ENCODE results near the gene PLCB4.

Gene PLCB4

DNA sequence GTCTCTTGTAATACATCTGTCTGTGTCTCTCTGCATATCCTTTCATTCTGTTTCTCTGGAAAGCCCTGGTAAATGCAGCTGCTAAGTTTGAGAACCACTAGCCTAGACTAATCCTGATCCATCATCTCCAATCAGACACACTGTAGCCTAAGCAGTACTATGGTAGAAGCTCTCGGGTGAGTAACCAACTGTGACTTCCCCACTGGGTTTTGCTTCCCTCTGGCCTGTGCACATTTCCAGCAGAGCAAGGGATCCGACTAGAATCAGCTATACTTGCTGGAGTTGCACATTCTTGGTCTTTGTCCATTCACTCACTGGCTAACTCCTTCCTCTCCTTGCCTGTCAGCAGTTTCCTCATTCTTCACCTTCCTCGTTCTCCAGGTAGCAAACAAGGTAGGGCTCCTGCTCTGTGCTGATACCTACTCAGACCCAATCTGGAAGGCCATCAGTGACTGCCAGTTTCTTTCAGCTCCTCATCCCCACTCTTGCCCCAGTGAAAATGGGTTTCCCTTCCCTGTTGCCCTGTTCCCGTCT is 184.2 kb downstream of the PLCB4 start:
- H3K9me3 ChIP-seq = no peaks in the 10 kb centered on the region
- in situ Hi-C loops (cut with MboI; ENCODE audit: low sequenced_read_pairs) = no loop called here
- no peaks in the 10 kb centered on the region for H3K36me3 ChIP-seq (replicated peaks)
- DNase-seq (ENCODE audit: low spot score in 2 of 2) = no peak
- H3K4me3 ChIP-seq = no peak overlapping the region
- H3K4me1 ChIP-seq = peaks cover 14% of the 10 kb centered on the region
- H3K27me3 ChIP-seq (ENCODE audit: low read depth) = no peaks in the 10 kb centered on the region

- in situ Hi-C loops (cut with MboI; ENCODE audit: low sequenced_read_pairs) = no loop called here
- Histone ChIP-seq H3K4me1 (peaks cover 14% of the 10 kb centered on the region), H3K9me3 (no peaks in the 10 kb centered on the region), H3K36me3 (replicated peaks) (no peaks in the 10 kb centered on the region), H3K4me3 (no peak overlapping the region), H3K27me3 (ENCODE audit: low read depth) (no peaks in the 10 kb centered on the region)
- peak; percentile 68 to 92 for DNase-seq (ENCODE audit: low spot score in 2 of 2)
These were observed 186.3 kb downstream of the PLCB4 start for GRCh38 chr20:9255171-9255570.

DNA sequence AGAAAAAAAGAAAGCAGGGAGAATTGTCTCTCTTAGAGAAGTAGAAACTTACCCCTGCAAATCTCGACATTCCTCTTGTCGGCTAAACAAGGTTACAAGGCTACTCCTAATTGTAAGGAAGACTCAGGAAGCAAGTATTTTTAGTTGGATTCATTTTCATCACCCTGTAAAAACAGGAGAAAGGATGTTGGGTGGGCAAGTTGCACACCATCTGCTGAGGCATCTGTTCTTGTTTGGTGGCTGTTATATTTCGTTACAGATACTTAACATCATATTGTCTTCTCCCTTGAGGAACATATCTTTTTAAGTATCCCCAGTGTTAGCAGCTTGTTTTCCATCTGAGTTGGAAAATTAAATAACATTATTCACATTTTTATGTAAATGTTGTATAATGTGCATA is 187.5 kb downstream of the PLCB4 start:
- Histone ChIP-seq H3K4me1 (peaks cover 14% of the 10 kb centered on the region), H3K27me3 (ENCODE audit: low read depth) (no peaks in the 10 kb centered on the region), H3K4me3 (no peak overlapping the region), H3K36me3 (replicated peaks) (no peaks in the 10 kb centered on the region), H3K9me3 (no peaks in the 10 kb centered on the region)
- in situ Hi-C loops (cut with MboI; ENCODE audit: low sequenced_read_pairs) = no loop called here
- no peak for DNase-seq (ENCODE audit: low spot score in 2 of 2)

DNA sequence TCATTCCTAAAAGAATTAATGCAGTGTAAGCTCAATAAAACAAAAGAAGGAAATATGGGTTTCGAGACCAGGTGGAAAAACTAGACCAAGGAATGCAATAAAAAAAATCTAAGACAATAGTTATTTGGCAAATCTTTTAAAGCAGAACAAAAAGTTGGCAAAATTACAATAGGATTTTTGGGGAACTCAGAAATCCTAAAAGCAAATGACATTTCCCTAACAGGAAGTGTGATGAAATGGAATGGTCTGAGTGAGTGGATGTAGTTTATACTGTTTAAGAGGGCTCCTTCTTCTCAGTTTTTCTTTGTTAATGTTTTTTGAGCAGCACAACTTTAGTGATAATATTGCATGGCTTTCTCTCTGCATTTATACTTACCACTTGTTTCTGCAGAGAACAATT is 190.0 kb downstream of the PLCB4 start:
- no peak overlapping the region for H3K4me3 ChIP-seq
- no peaks in the 10 kb centered on the region for H3K9me3 ChIP-seq
- H3K36me3 ChIP-seq (replicated peaks) = no peaks in the 10 kb centered on the region
- no peaks in the 10 kb centered on the region for H3K27me3 ChIP-seq (ENCODE audit: low read depth)
- no peak for DNase-seq (ENCODE audit: low spot score in 2 of 2)
- in situ Hi-C loops (cut with MboI; ENCODE audit: low sequenced_read_pairs) = no loop called here
- peaks cover 14% of the 10 kb centered on the region for H3K4me1 ChIP-seq

DNA sequence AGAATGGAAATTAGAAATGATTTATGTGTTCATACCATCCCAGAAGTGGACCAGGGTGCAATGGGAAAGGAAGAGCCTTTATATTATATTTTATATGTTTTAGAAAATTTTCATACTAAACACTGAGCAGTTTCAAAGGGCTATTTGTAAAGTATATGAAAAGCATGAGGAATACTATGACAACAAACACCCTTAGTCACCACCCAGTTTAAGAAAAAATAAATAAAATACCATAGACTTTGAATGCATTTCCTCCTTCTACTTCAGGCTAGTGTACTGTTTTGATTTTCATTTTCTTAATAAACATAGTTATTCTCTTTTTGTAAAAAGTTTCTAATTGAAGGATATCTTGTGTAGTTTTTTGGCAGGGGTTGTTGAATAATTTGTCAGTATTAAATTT is 191.1 kb downstream of the PLCB4 start:
- Histone ChIP-seq H3K27me3 (ENCODE audit: low read depth) (no peaks in the 10 kb centered on the region), H3K4me3 (no peak overlapping the region), H3K9me3 (no peaks in the 10 kb centered on the region), H3K4me1 (peaks cover 7% of the 10 kb centered on the region), H3K36me3 (replicated peaks) (no peaks in the 10 kb centered on the region)
- no peak for DNase-seq (ENCODE audit: low spot score in 2 of 2)
- in situ Hi-C loops (cut with MboI; ENCODE audit: low sequenced_read_pairs) = no loop called here

DNA sequence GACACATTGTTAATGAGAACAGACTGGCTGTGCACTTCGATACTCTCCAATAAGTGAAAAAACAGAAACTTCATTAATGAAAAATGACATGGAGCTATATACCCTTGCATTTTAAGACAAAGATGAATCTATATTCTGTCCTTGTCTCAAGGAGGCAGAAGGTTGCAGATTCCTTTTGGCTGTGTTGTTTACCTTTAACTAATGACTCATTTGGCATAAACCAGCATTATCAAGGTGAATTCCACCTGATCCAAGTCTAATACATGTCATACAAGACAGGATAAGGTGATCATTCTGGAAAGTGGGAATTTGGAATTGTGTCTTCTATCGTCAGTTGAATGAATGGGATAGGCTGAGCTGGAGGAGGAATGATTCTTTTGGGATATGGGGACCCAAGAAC is 192.9 kb downstream of the PLCB4 start:
- DNase-seq (ENCODE audit: low spot score in 2 of 2) = no peak
- no peaks in the 10 kb centered on the region for H3K27me3 ChIP-seq (ENCODE audit: low read depth)
- H3K4me3 ChIP-seq = no peak overlapping the region
- no peaks in the 10 kb centered on the region for H3K36me3 ChIP-seq (replicated peaks)
- H3K9me3 ChIP-seq = no peaks in the 10 kb centered on the region
- no peaks in the 10 kb centered on the region for H3K4me1 ChIP-seq
- in situ Hi-C loops (cut with MboI; ENCODE audit: low sequenced_read_pairs) = no loop called here

DNA sequence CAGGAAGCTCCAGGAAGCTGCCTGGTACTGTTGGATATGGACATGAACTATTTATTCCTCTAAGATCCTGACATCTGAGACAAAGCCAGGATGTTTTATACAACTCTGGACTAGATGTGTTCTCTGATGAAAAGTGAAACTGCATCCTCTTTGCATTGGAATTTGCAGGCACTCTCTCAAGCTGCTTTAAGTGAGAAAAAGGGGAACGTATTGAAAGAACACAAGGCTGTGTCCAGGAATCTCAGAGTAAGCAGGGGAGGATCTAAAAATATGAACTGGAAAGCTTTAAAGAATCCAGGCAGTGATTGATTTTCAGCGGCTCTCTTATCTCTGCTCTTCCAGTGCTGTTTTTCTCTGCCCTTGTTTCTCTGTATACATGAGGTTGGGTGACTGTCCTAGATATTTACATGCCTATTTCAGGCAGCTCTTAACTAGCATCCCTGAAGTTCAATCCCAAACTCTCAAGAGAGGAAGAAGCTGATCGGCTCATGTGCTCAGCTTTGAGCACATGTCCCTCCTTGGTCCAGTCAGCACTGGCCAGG is 193.8 kb downstream of the PLCB4 start:
- no peaks in the 10 kb centered on the region for H3K9me3 ChIP-seq
- DNase-seq (ENCODE audit: low spot score in 2 of 2) = no peak
- in situ Hi-C loops (cut with MboI; ENCODE audit: low sequenced_read_pairs) = no loop called here
- H3K36me3 ChIP-seq (replicated peaks) = no peaks in the 10 kb centered on the region
- no peaks in the 10 kb centered on the region for H3K4me1 ChIP-seq
- no peak overlapping the region for H3K4me3 ChIP-seq
- no peaks in the 10 kb centered on the region for H3K27me3 ChIP-seq (ENCODE audit: low read depth)

DNA sequence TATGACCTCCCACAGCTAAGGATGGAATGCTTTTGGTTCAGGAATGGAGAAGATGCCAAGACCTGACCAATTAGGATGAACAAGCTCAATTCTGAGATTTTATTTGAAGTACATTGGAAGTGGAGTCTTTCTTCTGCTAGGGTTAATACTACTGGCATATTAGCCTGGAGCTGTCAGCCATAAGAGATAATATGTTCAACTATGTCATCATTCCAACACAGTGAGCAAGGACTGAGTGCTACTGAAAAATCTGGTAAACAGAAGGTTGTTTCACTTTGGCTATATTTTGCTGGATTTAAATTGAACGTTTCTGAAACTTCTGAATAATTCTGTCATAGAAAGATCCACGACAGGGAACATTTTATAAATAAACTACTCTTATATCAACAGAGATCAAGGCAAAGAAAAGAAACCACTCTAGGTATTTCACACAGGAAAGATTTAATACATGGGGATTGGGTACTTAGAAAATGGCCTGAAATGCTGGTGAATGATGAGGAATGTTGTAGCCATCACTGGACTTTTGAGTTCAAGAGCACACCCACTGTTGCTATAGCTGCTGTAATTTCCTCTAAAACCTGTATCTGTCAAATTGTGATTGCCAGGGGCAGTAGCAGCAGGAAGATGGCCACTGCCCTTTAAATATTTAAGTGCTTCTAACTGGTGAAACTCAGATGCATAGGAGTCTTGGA is 200.5 kb downstream of the PLCB4 start:
- no peaks in the 10 kb centered on the region for H3K4me1 ChIP-seq
- H3K27me3 ChIP-seq (ENCODE audit: low read depth) = no peaks in the 10 kb centered on the region
- H3K9me3 ChIP-seq = no peaks in the 10 kb centered on the region
- H3K4me3 ChIP-seq = no peak overlapping the region
- no peak for DNase-seq (ENCODE audit: low spot score in 2 of 2)
- in situ Hi-C loops (cut with MboI; ENCODE audit: low sequenced_read_pairs) = no loop called here
- H3K36me3 ChIP-seq (replicated peaks) = no peaks in the 10 kb centered on the region; the same call in 1 of the 2 replicates

DNA sequence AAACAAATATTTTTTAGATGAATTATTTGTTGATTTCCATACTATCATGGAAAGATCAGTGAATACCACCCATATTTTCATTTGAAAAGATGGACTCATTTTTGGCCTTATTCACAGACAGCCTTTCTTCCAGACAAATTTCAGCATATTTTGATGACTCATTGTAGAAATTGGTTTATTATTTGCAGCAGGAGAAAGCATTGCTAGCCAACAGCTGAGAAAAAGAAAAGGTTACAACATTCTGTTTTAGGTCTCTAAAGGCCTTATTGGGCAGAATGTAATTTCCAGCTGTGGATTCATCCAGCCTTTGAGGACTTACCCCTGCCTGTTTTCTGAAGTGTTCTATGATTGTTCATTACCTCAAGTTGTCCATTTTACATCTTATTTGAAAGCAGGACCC is 201.9 kb downstream of the PLCB4 start:
- H3K4me3 ChIP-seq = no peak overlapping the region
- no peaks in the 10 kb centered on the region for H3K27me3 ChIP-seq (ENCODE audit: low read depth)
- DNase-seq (ENCODE audit: low spot score in 2 of 2) = no peak
- in situ Hi-C loops (cut with MboI; ENCODE audit: low sequenced_read_pairs) = no loop called here
- H3K4me1 ChIP-seq = no peaks in the 10 kb centered on the region
- H3K36me3 ChIP-seq (replicated peaks) = no peaks in the 10 kb centered on the region; the same call in 1 of the 2 replicates
- H3K9me3 ChIP-seq = no peaks in the 10 kb centered on the region; the same call in 1 of the 2 replicates

GRCh38 chr20:9276966-9277468 is 208.1 kb downstream of the PLCB4 start:
- H3K36me3 ChIP-seq (replicated peaks) = no peaks in the 10 kb centered on the region
- H3K27me3 ChIP-seq (ENCODE audit: low read depth) = no peaks in the 10 kb centered on the region
- H3K9me3 ChIP-seq = no peaks in the 10 kb centered on the region; the same call in 1 of the 2 replicates
- H3K4me1 ChIP-seq = no peaks in the 10 kb centered on the region
- DNase-seq (ENCODE audit: low spot score in 2 of 2) = no peak
- H3K4me3 ChIP-seq = no peak overlapping the region
- in situ Hi-C loops (cut with MboI; ENCODE audit: low sequenced_read_pairs) = no loop called here

DNA sequence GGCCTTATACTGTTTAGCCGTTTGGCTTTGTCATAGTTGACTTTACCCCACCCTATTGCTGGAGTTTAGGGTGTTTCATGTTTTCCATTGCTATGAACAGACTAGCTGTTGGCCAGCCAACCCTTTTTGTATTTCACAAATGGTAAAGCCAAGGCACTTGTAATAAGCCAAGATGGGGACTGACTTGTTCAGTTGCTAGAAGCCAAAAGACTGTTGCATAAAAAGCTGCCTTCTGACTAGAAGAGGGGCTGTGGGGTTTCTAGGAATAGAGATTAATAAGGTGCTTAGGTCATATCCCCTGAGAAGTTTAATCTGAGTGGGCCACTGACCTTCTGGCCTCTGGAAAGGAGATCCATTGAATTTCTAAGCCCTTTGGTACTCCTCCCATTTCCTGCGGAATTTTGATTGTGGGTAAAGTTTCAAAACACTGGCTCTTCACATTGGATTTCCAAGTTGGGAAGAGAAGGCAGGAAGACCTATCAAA is 211.1 kb downstream of the PLCB4 start:
- in situ Hi-C loops (cut with MboI; ENCODE audit: low sequenced_read_pairs) = no loop called here
- Histone ChIP-seq H3K4me1 (no peaks in the 10 kb centered on the region), H3K9me3 (no peaks in the 10 kb centered on the region), H3K4me3 (no peak overlapping the region), H3K36me3 (replicated peaks) (no peaks in the 10 kb centered on the region), H3K27me3 (ENCODE audit: low read depth) (no peaks in the 10 kb centered on the region)
- DNase-seq (ENCODE audit: low spot score in 2 of 2) = no peak

- in situ Hi-C loops (cut with MboI; ENCODE audit: low sequenced_read_pairs) = no loop called here
- H3K36me3 ChIP-seq (replicated peaks) = no peaks in the 10 kb centered on the region
- no peak overlapping the region for H3K4me3 ChIP-seq
- no peaks in the 10 kb centered on the region for H3K4me1 ChIP-seq
- DNase-seq (ENCODE audit: low spot score in 2 of 2) = no peak
- no peaks in the 10 kb centered on the region for H3K27me3 ChIP-seq (ENCODE audit: low read depth)
- no peaks in the 10 kb centered on the region for H3K9me3 ChIP-seq
These were observed 211.8 kb downstream of the PLCB4 start for GRCh38 chr20:9280666-9281065.

DNA sequence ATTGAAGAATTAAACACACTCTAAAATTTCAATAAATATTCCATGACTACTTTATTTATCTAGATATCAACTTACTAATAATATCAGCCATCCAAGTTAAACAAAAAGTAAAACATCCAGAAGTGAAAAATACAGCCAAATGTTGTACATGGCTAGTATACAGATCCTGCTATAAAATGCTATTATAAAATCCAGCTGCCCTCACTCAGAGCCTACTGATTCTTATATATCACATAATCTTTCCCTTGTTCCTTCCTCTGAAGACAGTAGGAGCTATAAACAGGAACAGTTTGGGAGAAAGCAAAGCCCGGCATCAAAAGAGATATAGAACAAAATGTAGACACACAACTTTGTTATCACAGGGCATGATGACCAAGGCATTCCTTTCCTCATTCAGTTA is 212.9 kb downstream of the PLCB4 start:
- Histone ChIP-seq H3K27me3 (ENCODE audit: low read depth) (no peaks in the 10 kb centered on the region), H3K36me3 (replicated peaks) (no peaks in the 10 kb centered on the region), H3K9me3 (no peaks in the 10 kb centered on the region), H3K4me1 (no peaks in the 10 kb centered on the region), H3K4me3 (no peak overlapping the region)
- in situ Hi-C loops (cut with MboI; ENCODE audit: low sequenced_read_pairs) = no loop called here
- DNase-seq (ENCODE audit: low spot score in 2 of 2) = no peak

GRCh38 chr20:9285617-9286016 is 216.7 kb downstream of the PLCB4 start:
- Histone ChIP-seq H3K4me3 (no peak overlapping the region), H3K36me3 (replicated peaks) (no peaks in the 10 kb centered on the region), H3K4me1 (no peaks in the 10 kb centered on the region), H3K9me3 (no peaks in the 10 kb centered on the region), H3K27me3 (ENCODE audit: low read depth) (no peaks in the 10 kb centered on the region)
- DNase-seq (ENCODE audit: low spot score in 2 of 2) = no peak
- in situ Hi-C loops (cut with MboI; ENCODE audit: low sequenced_read_pairs) = no loop called here
